GM19468 (cell line): ENCODE results near the gene AMD1.
"Not testable (repeated sequence)": the region's sequence is repeated elsewhere in the genome, so short reads cannot be mapped to it uniquely, and the experiment has no call there.

Experiments used
- ATAC-seq: cut with Tn5 transposase; IDR thresholded peaks from one replicate; pipeline ENCODE4 v1.9.1; 2021; ENCODE audit warnings: mild to moderate bottlenecking, moderate library complexity, moderate number of reproducible peaks; ENCODE audit not compliant: unreplicated experiment; ENCODE audit errors: extremely low read depth

AMD1 gene

DNA sequence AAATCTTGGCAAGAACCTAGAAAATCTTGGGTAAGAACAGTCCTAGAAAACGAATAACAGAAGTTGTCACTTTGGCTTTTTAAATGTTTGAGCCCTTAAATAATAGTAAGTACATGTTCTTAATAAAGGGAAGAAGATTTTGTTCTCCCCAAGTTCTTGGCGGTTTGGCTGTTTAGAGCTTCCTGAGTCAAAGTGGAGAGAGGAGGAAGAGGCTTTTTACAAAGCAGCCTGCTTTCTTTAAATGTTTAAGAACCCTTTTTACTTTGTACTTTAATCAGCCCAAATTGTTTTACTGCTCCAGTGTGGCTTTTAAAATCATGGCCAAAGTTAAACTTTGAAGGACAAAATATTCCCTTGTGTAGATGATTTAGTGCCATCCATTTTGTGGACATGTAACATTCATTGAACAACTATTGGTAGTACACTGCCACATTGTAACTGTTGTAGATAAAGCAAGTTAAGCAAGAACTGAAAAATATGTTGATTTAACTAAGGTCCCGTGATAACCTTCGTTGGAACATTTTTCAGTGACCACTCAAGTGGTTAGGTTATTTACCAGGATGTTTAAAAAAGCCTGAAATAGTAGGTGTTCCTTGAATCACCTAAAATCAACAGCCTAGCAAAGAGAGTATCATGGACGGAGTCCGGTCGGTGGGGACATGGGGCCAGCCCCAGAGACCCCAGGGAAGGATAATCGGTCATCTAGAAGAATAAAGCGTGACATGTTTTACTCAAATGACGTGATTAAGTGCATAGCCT, 2.4 kb downstream of the AMD1 start:
- no peak for ATAC-seq

GRCh38 chr6:110877569-110877968, 3.0 kb downstream of the AMD1 start:
- ATAC-seq = no peak

DNA sequence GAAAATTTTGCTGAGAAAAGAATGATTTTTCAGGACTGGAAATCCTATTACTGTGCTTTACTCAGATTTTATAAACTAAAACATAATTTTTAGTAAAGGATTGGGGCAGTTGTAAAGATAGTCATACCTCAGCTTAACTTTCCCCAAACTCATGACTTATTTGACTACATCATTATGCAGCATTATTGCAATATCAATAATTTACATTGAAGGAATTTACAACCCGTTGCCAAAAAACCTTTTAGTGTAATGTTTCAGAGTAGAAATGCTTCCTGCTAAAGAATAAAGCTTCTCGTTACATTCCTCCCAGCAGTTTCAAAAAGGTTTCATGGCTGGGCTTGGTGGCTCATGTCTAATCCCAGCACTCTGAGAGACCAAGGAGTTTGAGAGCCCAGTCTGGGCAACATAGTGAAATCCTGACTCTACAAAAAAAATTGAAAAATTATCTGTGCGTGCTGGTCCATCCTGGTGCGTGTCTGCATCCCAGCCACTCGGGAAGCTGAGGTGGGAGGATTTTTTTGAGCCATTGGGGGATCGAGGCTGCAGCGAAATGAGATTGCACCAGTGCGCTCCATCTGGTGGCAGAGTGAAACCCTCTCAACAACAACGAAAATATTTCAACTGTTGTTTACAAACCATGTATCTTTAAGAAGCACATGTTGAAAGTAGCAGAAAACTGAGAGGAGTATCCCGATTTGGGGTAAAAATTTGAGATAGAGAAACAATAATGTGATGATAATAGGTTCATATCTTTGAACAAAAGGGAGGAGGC, 4.4 kb downstream of the AMD1 start:
- no peak for ATAC-seq

DNA sequence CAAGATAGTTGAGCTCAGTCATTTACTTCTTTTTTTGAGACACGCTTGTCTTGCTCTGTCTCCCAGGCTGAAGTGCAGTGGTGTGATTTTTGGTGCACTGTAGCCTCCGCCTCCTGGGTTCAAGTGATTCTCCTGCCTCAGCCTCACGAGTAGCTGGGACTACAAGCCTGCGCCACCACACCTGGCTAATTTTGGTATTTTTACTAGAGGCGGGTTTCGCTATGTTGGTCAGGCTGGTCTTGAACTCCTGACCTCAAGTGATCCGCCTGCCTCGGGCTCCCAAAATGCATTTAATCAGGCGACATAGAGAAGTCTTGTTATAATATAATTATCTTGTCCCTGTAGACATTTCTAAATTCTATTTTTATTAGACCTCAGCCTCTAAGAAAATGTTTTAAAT, 6.1 kb downstream of the AMD1 start:
- no peak for ATAC-seq

- ATAC-seq = no peak
Observed at GRCh38 chr6:110881546-110882273, 7.1 kb downstream of the AMD1 start.

DNA sequence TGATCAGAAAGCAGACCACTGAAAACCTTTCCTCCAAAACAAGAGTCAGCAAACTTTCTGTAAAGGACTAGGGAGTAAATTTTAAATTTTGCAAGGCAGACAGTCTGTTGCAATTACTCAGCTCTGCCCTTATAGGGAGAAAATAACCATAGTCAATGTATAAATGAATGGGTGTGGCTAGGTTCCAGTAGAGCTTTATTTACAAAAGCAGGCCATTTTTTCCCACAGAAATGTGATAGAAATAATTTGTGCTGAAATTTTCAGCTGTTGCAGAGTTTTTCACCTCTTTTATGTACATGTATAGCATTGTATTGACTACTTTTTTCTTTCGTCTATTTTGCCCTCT, 7.7 kb downstream of the AMD1 start:
- no peak for ATAC-seq

GRCh38 chr6:110882824-110883554, 8.4 kb downstream of the AMD1 start:
- no peak for ATAC-seq

- ATAC-seq = no peak
Observed at GRCh38 chr6:110884321-110884720, 9.7 kb downstream of the AMD1 start.

DNA sequence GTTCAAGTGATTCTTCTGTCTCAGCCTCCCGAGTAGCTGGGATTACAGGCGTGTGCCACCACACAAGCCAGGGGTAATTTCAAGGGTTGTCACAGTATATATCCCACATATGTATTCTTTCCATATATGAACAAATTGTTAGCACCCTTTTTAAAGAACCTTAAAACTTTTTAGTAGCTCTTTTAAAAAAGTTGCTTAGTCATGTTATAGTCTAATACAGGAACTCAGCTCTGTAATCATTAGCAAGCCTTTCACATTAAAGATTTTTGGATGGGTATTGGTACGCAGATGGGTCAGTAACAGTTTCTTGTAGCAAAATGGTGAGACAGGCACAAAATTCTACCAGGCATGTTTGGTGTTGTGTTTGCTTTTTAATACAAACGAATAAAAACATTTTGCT, 10.9 kb downstream of the AMD1 start:
- no peak for ATAC-seq

GRCh38 chr6:110886555-110887167, 12.1 kb downstream of the AMD1 start:
- no peak for ATAC-seq

GRCh38 chr6:110890288-110890687, 15.7 kb downstream of the AMD1 start:
- ATAC-seq = no peak

DNA sequence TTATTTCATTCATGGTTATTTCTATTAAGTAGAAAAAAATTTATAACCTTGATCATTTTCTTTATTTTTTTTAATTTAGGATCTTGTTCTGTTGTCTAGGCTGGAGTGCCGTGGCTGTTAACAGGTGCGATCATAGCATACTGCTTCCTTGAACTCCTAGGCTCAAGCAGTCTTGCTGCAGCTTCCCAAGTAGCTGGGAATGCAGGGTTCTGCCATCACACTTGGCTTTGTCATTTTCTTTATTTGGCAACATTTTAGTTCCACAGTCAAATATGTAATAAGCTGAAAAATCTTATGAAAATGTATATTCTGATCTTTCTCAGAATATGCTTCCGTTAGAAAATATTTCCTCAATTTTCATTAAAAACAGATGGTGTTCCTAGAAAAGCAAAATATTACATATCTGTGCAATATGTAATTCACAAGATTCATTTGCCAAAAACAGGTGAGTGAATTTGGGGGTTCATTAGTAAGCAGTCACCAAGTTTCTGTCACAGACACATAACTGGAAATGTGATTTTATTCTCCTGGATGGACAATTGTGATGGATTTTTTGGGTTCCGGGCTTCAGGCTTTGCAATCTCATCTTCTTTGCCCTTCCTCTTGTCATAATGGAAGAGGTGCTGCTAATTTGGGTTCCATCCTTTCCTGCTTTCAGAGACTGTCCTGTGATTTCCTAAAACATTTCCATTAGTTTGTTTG, 21.5 kb downstream of the AMD1 start:
- no peak for ATAC-seq

DNA sequence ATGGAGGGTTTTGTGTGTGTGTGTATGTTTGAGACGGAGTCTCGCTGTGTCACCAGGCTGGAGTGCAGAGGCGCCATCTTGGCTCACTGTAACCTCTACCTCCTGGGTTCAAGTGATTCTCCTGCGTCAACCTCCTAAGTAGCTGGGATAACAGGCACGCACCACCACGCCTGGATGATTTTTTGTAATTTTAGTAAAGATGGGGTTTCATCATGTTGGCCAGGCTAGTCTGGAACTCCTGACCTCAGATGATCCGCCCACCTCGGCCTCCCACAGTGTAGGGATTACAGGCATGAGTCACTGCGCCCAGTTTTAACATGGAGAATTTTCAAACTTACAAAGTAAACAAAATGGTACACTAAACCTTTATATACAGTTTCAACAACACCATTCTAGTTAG, 22.8 kb downstream of the AMD1 start:
- no peak for ATAC-seq

DNA sequence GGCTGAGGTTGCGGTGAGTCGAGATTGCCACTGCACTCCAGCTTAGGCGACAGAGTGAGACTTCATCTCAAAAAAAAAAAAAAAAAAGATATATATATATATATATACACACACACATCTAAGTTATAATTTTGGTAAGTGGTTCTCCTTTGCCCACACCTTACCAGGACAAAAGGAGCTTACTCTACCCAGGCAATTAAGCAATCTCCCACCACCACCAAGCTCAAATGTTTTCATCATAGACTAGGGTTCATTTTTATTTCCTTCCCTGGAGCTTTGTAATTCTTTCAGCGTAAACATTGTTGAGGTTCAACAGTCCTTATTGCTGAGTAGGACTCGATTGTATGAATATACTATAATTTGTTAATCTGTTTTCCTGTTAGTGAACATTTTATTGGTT, 23.5 kb downstream of the AMD1 start:
- no peak for ATAC-seq

DNA sequence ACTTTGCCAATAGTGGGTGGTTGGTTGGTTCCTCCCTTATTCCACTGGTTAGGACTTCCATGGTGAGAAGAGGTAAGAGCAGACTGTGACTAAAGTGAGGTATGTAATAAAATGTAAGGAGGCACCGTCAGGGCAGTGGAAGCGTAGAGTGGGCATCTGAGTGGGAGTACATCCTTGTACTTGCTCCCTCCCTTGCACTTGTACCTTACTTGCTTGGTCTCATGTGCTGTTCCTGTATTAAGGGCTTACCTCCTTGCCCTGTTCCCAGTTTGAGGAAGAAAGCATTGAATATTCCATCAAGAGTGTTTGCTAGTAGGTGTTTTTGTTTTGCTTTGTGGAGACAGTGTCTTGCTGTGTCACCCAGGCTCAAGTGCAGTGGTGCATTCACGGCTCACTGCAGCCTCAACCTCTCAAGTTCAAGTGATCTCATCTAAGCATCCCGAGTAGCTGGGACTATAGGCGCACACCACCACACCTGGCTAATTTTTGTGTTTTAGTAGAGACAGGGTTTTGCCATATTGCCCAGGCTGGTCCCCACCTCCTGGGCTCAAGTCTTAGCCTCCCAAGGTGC, 25.5 kb downstream of the AMD1 start:
- no peak for ATAC-seq

DNA sequence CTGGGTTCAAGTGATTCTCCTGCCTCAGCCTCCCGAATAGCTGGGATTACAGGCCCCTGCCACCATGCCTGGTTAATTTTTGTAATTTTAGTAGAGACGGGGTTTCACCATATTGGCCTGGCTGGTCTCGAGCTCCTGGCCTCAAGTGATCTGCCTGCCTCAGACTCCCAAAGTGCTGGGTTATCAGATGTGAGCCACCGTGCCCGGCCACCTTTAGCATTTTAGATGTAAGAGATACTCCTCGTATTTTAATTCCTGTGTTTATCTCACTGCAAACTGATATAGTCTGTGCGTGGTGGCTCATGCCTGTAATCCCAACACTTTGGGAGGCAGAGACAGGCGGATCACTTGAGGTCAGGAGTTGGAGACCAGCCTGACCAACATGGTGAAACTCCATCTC, 27.0 kb downstream of the AMD1 start:
- not testable (repeated sequence) for ATAC-seq

GRCh38 chr6:110902091-110902490, 27.5 kb downstream of the AMD1 start:
- no peak for ATAC-seq

DNA sequence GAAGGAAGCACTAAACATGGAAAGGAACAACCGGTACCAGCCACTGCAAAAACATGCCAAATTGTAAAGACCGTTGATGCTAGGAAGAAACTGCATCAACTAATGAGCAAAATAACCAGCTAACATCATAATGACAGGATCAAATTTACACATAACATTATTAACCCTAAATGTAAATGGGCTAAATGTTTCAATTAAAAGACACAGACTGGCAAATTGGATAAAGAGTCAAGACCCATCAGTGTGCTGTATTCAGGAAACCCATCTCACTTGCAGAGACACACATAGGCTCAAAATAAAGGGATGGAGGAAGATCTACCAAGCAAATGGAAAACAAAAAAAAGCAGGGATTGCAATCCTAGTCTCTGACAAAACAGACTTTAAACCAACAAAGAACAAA, 31.7 kb downstream of the AMD1 start:
- not testable (repeated sequence) for ATAC-seq

- no peak for ATAC-seq
Observed at GRCh38 chr6:110930781-110931180, 56.2 kb downstream of the AMD1 start.
